Peyer's patch (tissue), 4 donors: ENCODE data around the gene PNPO.

Experiments
- POLR2A ChIP-seq, 2 donors: fragments of 450-650 bp; IDR thresholded peaks; one replicate each; pipeline ENCODE4 v1.5.1; 2017; ENCODE audit warnings: antibody characterized with exemption in 2 of 2, mild to moderate bottlenecking in 2 of 2, moderate library complexity in 2 of 2
- TF ChIP-seq, protein P1 (sequence below), 6 experiments: fragments of 450-650 bp in 4 of 6; fragments of 200-600 bp in 2 of 6; sonication (generic) in 1 of 6; IDR thresholded peaks; one replicate each; pipeline ENCODE4 v1.5.1; 2017 to 2019; ENCODE audit warnings: antibody characterized with exemption in 6 of 6, mild to moderate bottlenecking in 3 of 6, moderate library complexity in 1 of 6

- peak; percentile 22 to 44 for TF ChIP-seq POLR2A (IDR thresholded peaks at IDR 0.05)
- TF ChIP-seq, protein P1, sequence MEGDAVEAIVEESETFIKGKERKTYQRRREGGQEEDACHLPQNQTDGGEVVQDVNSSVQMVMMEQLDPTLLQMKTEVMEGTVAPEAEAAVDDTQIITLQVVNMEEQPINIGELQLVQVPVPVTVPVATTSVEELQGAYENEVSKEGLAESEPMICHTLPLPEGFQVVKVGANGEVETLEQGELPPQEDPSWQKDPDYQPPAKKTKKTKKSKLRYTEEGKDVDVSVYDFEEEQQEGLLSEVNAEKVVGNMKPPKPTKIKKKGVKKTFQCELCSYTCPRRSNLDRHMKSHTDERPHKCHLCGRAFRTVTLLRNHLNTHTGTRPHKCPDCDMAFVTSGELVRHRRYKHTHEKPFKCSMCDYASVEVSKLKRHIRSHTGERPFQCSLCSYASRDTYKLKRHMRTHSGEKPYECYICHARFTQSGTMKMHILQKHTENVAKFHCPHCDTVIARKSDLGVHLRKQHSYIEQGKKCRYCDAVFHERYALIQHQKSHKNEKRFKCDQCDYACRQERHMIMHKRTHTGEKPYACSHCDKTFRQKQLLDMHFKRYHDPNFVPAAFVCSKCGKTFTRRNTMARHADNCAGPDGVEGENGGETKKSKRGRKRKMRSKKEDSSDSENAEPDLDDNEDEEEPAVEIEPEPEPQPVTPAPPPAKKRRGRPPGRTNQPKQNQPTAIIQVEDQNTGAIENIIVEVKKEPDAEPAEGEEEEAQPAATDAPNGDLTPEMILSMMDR (IDR thresholded peaks at IDR 0.05), result no peak
These were observed 15.6 kb downstream of the PNPO start for GRCh38 chr17:47956791-47957590.
